NAMALWA (cell line): ENCODE results near the gene CREB5.
"Not testable (repeated sequence)": the region's sequence is repeated elsewhere in the genome, so short reads cannot be mapped to it uniquely, and the experiment has no call there.

ENCODE experiments used
- DNase-seq: peaks from one replicate; pipeline ENCODE4 v3.0.0-alpha.2; 2015; ENCODE audit warnings: low spot score

Gene CREB5

DNA sequence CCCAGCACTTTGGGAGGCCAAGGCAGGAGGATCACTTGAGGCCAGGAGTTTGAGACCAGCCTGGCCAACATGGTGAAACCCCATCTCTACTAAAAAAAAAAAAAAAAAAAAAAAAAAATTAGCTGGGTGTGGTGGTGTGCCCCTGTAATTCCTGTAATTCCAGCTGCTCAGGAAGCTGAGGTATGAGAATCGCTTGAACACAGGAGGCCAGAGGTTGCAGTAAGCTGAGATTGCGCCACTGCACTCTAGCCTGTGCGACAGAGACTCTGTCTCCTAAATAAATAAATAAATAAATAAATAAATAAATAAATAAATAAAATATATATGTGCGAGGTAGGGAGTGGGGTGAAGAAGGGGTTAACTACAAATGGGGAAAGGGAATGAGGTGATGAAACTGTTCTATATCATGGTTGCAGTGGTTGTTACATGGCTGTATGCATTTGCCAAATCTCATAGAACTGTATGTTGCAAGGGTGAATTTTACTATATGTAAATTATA is 199.1 kb downstream of the CREB5 start:
- DNase-seq, result not testable (repeated sequence)

DNA sequence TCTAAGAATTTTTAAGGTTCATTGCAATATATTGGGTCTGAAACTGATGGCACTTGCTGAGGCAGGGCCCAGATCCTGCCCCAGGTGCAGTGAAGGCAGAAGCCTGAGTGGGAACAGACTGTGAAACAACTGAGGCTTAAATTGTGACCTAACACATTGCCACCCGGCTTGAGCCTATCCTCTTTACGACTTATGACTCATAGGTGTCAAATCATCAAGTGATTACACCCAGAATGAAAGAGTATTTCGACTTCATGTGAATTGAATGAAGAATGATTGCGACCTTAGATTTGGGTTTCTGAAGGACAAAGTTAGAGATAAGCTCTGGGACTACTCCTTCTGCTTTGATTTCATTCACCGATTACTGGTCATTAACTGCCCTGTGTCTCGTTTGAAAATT is 200.9 kb downstream of the CREB5 start:
- no peak for DNase-seq

- DNase-seq, result peak; percentile 25
These were observed 202.8 kb downstream of the CREB5 start for GRCh38 chr7:28615091-28615490.

DNA sequence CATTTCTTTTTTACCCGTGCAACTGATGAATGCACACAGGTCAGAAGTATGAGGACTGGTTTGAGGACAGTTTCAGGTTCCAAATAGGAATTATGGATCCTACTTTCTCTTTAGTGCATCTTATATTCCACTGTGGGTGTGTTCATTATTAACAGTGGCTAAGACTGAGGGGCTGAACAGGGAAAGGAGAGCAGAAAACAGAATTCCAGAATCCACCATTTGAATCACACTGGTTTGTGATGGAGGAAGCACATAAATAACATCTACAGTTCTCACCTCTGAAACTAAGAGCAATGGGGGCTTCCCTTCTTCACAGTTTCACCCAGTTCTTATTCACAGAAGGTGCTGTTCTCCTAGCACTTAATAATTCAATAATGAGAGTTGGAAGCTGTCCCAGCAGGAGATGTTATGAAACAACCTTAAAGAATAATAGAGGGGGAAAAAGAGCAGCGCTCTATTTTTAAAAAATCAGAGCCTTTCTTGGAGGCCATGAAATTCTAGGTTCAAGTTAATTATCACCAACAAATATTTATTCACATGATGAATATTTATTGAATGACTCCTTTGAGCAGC is 205.1 kb downstream of the CREB5 start:
- no peak for DNase-seq

- DNase-seq, result no peak
These were observed 206.1 kb downstream of the CREB5 start for GRCh38 chr7:28618383-28618782.

- DNase-seq, result no peak
These were observed 206.9 kb downstream of the CREB5 start for GRCh38 chr7:28619256-28619655.

DNA sequence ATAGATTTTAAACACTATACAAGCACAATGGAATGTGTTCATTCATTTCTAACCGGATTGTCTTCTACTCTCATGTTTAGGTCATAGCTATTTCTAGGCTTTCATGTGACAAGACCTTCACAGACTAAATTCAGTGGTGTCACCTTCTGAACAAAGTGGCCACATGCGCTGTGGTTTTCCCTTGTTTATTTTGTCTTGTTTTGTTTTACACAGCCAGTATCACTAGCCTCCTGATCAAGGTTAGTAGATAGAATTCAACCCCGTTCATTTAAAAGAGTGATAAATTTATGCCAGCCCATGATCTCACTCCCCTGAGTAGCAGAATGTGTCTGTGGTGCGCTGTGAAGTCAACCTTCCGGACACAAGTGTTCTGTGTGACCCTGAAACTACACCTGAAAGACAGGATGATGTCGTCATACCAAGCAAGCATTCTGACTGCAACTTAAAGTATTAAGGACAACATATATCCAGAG is 209.1 kb downstream of the CREB5 start:
- DNase-seq, result no peak

DNA sequence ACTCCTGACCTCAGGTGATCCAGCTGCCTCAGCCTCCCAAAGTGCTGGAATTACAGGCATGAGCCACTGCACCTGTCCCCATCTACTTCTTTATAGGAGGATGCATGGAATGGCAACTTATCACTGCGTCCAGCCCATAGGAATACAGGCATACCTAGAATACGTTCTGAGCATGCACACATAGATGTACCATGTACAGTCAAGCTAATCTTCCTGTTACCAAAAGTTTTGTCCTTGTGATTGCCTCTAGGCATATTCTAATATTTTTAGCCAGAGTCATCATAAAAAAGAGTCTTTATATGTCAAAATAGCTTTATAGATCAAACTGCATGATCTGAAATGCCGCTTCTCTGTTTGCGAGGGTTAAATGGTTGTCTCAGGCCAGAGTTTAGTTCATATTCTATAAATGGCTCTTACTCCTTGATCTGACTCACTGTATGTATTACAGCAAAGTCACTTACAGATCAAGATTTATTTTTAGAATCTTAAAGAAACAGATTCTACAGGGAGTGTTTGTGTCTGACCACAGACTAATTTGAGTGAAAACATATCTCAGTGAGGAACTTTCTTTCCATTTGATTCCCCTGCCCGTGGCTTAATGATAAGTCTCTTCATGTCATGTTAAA is 210.9 kb downstream of the CREB5 start:
- peak; percentile 17 for DNase-seq

DNA sequence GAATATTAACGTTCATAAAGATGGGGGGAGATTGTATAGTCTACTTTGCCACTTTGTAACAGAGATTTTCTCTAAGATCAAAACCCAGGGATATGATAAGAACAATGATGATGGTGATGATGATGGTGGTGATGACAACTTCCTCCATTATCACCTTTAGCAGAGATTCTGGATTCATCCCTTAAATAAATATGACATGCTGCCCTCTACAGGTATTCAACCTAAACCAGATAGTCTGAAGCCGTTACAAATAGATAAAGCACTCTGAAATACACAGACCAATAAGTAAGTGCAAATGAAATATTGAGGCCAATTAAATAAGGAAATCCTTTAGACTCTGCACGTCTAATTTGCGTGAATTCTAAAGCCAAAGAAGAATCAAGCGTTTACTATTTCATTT is 211.5 kb downstream of the CREB5 start:
- peak; percentile 65 for DNase-seq

DNA sequence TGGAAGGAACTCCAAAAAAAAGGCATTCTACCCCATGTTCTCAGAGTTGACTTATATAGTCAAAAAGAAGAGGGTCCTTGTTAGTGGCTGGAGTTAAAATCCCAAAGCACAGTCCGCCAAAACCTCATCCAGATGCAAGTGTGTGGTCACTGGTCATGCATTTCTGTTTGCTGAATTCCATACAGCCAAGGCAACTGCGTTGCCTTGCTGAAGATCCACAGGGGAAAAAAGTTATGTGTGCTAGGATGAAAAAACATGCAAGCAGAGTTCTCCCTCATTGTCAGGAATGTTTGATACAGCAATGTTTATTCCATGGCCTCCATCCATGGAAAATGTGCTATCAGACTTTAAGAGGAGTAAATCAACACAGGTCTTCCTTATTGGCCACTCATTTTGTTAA is 213.1 kb downstream of the CREB5 start:
- DNase-seq, result no peak

- DNase-seq, result no peak
These were observed 213.9 kb downstream of the CREB5 start for GRCh38 chr7:28626221-28626620.

DNA sequence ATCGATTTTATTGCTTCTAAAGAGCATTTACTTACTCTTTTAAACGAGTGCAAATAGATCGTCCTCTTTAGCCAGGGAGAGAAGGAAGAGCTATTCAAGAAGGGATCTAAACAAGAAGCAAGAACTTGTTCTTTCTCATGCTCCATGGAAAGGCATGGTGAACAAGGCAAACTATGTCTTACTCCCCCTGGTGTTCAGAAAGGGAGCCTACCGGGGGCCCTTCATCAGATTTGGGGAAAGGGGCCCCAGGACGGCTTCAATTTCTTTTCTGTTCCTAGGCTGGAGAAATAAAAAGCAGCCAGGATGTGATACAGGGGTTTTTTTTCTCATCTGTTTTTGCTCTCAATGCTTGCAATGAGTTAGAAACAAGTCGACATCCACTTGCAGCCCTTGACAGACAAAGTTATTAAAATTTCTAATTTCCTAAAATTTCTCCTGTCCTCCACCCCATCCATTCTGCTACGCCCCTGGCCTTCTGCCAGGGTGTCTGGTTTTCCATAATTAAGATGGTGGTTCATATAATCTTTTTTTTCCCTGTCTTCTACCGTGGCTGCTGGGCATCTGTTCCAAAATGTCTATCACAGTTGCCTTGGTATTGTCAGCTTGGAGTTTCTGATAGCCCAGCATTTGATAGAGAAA is 214.4 kb downstream of the CREB5 start:
- DNase-seq, result peak; percentile 82

DNA sequence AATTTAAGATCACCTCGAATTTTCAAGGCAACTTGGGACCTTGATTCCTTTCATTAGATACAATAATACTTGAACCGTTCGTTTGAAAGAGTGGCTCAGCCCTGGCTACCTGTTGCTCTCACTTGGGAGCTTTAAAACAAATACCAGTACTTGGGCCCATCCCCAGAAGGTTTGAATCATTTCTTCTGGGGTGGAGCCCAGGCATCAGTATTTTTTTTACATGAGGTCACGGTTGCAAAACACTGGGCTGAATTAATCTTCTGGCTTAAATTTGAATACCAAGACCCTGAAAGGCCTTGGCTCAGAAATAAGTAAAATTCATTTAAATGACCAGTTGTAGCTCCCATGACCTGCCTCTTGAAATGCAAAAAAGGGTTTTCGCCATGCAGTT is 214.9 kb downstream of the CREB5 start:
- DNase-seq, result no peak

DNA sequence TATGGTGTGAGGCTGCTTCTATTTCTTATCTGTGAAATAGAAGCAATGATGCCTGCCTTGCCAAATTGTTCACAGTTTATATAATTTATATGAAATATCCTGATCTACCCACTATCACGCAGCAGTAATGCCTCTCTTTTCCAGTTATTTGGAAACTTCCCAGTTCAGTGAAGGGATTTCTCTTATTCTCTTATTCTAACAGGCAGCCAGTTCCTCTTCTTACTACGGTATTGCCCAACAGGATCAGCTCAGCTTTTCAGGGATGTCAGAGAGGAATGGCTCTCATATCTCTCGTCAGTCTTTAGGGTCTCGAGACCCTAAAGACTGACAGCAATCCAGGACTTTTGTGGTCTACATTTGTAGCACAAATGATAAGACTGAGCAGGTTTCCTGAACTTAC is 215.6 kb downstream of the CREB5 start:
- DNase-seq, result no peak

DNA sequence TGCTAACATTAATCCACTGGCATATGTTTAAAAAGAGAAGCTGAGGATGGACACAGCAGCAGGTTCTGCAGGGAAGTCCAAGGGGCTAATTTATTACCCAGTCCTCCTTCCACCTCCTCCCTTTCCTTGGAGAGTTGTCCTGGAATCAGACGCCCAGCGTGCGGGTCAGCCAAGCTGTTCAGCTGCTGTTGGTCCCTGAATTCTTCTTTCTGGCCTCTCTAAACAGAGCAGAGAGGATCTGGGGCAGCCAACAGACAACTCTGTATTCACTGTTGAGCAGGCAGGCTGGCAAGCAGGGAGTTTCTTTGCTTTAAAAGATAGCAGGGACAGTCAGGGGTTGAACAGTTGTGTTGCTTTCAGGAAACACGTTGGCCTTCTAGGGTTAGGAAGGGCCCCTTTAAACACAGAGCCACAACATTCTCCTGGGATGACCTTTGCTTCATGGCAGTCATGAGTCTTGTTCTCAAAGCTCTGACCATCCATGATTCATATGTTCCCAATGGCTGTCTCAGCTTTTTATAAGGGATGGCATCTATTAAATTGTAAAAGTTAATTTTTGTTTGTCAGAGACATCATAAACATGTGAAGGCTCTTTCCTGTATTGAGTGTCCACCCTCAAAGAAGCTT is 217.0 kb downstream of the CREB5 start:
- DNase-seq, result no peak

- DNase-seq, result no peak
These were observed 218.0 kb downstream of the CREB5 start for GRCh38 chr7:28630350-28630749.

DNA sequence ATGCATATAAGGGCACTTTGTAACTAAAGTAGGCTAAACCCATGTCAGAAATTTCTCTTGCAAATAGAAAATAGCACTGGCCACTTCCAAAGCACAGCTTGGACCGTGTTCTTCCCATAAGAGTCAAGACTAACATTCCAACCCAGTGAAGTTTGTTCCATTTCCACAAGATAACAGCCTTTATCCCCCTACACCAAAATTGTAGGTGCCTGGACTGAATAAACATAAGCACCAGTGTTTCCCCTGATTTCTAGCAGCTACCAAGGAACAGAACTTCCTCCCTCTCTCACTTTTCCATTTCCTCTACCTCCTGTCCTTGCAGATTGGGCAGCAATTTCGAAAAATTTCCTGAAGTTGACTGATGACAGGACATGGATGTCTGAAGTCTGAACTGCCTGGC is 219.7 kb downstream of the CREB5 start:
- DNase-seq, result no peak

DNA sequence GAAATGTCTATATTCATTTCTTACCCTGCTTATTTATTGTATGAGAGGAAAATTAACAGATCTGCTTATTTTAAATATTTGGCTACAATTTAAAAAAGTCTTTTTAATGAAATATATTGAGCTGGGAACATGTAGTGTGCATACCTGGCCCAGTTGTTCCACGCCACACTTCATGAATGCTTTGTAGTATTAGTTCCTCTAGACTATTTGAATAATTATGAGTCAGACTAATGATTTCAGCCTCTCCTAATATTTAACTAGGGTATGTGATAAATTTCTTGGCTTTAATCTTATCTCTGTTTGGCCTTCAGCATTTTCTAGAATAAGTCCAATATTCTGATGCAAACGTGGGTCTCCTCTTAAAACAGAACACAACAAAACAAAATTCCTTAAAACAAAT is 226.6 kb downstream of the CREB5 start:
- DNase-seq, result no peak

GRCh38 chr7:28640001-28640400 is 227.7 kb downstream of the CREB5 start:
- DNase-seq, result no peak

DNA sequence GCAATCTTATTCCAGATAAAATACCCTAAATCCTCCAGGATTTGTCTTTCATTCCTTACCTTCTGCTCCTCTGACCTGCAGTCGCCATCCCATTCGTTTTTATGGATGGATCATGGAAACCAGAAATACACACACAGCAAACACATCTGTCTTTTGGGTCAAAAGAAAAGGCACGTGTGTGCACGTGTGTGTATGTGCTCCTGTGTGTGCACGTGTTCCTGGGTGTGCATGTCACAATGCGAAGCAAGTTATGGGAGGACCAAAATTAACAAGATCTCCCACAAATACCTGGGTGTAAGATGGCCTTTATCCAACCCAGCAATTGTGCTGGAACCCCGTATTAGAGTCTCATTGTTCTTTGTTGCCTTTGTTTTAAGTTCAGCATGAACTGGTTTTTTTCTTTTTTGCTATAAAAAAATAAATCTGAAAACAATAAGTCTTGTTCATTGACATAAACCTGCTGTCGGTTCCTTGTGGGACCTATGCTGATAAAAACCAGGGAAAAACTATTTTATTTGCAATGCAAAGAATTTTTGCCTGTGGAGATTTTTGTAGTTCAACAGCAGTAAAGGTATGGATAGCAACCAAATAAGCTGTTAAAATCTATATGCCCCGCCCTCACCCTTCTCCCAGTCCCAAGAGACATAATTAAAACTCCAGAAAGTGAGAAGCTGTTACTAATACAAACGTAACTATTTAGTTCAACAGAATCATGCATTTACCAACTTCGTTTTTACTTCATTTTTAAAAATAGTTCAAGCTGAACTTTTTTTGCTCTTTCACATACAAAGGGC is 229.6 kb downstream of the CREB5 start:
- DNase-seq, result no peak

GRCh38 chr7:28643188-28643569 is 230.9 kb downstream of the CREB5 start:
- DNase-seq, result no peak
